H7 (cell line): ENCODE data around the gene OR7C2. TPM values are rescaled to one million over a fixed set of nuclear protein-coding genes. Genes with fewer than 3 reads are reported as not detected.

Experiments
- DNase-seq: peaks from one replicate; pipeline ENCODE4 v3.0.0; 2012
- H3K27me3 ChIP-seq: 2 replicates; pipeline ENCODE4 v1.6.0; 2011; ENCODE audit warnings: mild to moderate bottlenecking, low read length; ENCODE audit not compliant: control insufficient read depth, insufficient read depth
- H3K36me3 ChIP-seq: replicated peaks from 2 replicates; pipeline ENCODE4 v1.5.1; 2011; ENCODE audit warnings: low read length; ENCODE audit not compliant: control insufficient read depth, insufficient read depth
- H3K4me3 ChIP-seq: 2 replicates; pipeline ENCODE4 v1.5.1; 2011; ENCODE audit warnings: low read depth, mild to moderate bottlenecking, control low read depth, low read length, moderate library complexity; ENCODE audit not compliant: insufficient read depth
- total RNA-seq: library from RNA; depleted of rRNA; stranded (reverse); fragments of >200 nt; shearing (Covaris generic); gene quantifications from 2 replicates; pipeline ENCODE4 v1.2.3, GENCODE V29; 2014; rRNA removed

OR7C2 gene
- total RNA-seq, 1 experiment from 2014 or later: not detected

- Histone ChIP-seq H3K4me3 (no peak overlapping the region), H3K27me3 (no peaks in the 10 kb centered on the region), H3K36me3 (0 out of 2 replicates have a peak, but pooled peaks cover 2% of the 10 kb centered on the region)
- no peak for DNase-seq
Observed at GRCh38 chr19:14961956-14962685, 20.8 kb downstream of the OR7C2 start.

- Histone ChIP-seq H3K36me3 (no peaks in the 10 kb centered on the region), H3K4me3 (no peak overlapping the region), H3K27me3 (no peaks in the 10 kb centered on the region)
- no peak for DNase-seq
Observed at GRCh38 chr19:14968247-14968646, 27.0 kb downstream of the OR7C2 start.

GRCh38 chr19:14971474-14971873 lies 30.2 kb downstream of the OR7C2 start:
- DNase-seq: no peak
- H3K36me3 ChIP-seq: no peaks in the 10 kb centered on the region
- H3K27me3 ChIP-seq: no peaks in the 10 kb centered on the region
- H3K4me3 ChIP-seq: no peak overlapping the region

- Histone ChIP-seq H3K27me3 (no peaks in the 10 kb centered on the region; the same call in 1 of the 2 replicates), H3K36me3 (no peaks in the 10 kb centered on the region), H3K4me3 (no peak overlapping the region)
- no peak for DNase-seq
Observed at GRCh38 chr19:14972676-14973075, 31.4 kb downstream of the OR7C2 start.

GRCh38 chr19:14974488-14974887 lies 33.2 kb downstream of the OR7C2 start:
- no peak overlapping the region for H3K4me3 ChIP-seq
- H3K36me3 ChIP-seq: no peaks in the 10 kb centered on the region
- DNase-seq: no peak
- peaks cover 11% of the 10 kb centered on the region for H3K27me3 ChIP-seq

- DNase-seq: no peak
- Histone ChIP-seq H3K27me3 (peaks cover 14% of the 10 kb centered on the region), H3K36me3 (no peaks in the 10 kb centered on the region)
Observed at GRCh38 chr19:14977128-14977527, 35.8 kb downstream of the OR7C2 start.

GRCh38 chr19:14978161-14978776 lies 37.0 kb downstream of the OR7C2 start:
- Histone ChIP-seq H3K36me3 (no peaks in the 10 kb centered on the region), H3K4me3 (no peak overlapping the region), H3K27me3 (peaks cover 14% of the 10 kb centered on the region)
- no peak for DNase-seq

More at GRCh38 chr19:14977128-14977527, 35.8 kb downstream of the OR7C2 start:
- no peak overlapping the region for H3K4me3 ChIP-seq

- Histone ChIP-seq H3K27me3 (peaks cover 14% of the 10 kb centered on the region), H3K36me3 (no peaks in the 10 kb centered on the region), H3K4me3 (peak within 1 kb of the TSS; percentile 62; the same call in 1 of the 2 replicates)
- DNase-seq: peak; percentile 96
Observed at GRCh38 chr19:14979476-14980255, 38.4 kb downstream of the OR7C2 start, which contains the start of gene SLC1A6. SLC1A6 (minus strand) TSS chr19:14979864; CDS start chr19:14972910, 6,954 bp downstream.

GRCh38 chr19:14985133-14985532 lies 43.8 kb downstream of the OR7C2 start:
- H3K4me3 ChIP-seq: no peak overlapping the region

More at GRCh38 chr19:14985133-14985532, 43.8 kb downstream of the OR7C2 start:
- Histone ChIP-seq H3K27me3 (peaks cover under 1% of the 10 kb centered on the region; the same call in 1 of the 2 replicates), H3K36me3 (no peaks in the 10 kb centered on the region)
- no peak for DNase-seq

Other genes starting within 250 kb of the OR7C2 start
- gene ADGRE2, start 162.9 kb upstream of the OR7C2 start, total RNA-seq: not detected in 2 replicates
- not detected in 2 replicates for gene OR7A5, start 106.3 kb upstream of the OR7C2 start, total RNA-seq
- not detected in 2 replicates for gene OR7C1, start 106.3 kb upstream of the OR7C2 start, total RNA-seq
- not detected in 2 replicates for gene OR7A10, start 92.6 kb upstream of the OR7C2 start, total RNA-seq
- gene OR7A17, start 55.4 kb upstream of the OR7C2 start, total RNA-seq: not detected in 2 replicates
- gene SLC1A6, start 38.4 kb downstream of the OR7C2 start, total RNA-seq: 0.62 TPM in 1 of 2 replicates, not detected in the other
- not detected in 2 replicates for gene CASP14, start 108.0 kb downstream of the OR7C2 start, total RNA-seq
- not detected in 2 replicates for gene OR1I1, start 140.7 kb downstream of the OR7C2 start, total RNA-seq
- gene SYDE1, start 165.9 kb downstream of the OR7C2 start, total RNA-seq: 13.7 and 17.5 TPM in 2 replicates